Activated naive CD8-positive, alpha-beta T cell treated with anti-CD3 and anti-CD28 coated beads, Interleukin-2, amount 10 ng/mL, durations not matched to agents 7 days and 5 days (primary cell): ENCODE results near the gene MOGAT1. TPM values are rescaled to one million over a fixed set of nuclear protein-coding genes. Genes with fewer than 3 reads are reported as not detected.

Experiments used
- total RNA-seq, 2 experiments: library from RNA; stranded (reverse); gene quantifications; one replicate each; pipeline ENCODE4 v1.2.3, GENCODE V29; 2021

Gene MOGAT1
- total RNA-seq, 2 experiments from 2014 or later, result not detected

Other genes with a start within 250 kb of the MOGAT1 start
- gene SGPP2, start 247.1 kb upstream of the MOGAT1 start, total RNA-seq, result 1 to 10 TPM in 1 of 2 experiments, under 1 TPM in 1; 0.89 to 1.2 TPM
- gene FARSB, start 15.6 kb upstream of the MOGAT1 start, total RNA-seq, result 10 to 100 TPM; 16.6 to 17.6 TPM
- gene ACSL3, start 189.4 kb downstream of the MOGAT1 start, total RNA-seq, result 10 to 100 TPM; 47.7 to 50.9 TPM